Heart right ventricle (tissue), 16 donors: ENCODE measurements around the gene AURKAIP1. TPM values are rescaled to one million over a fixed set of nuclear protein-coding genes. Genes with fewer than 3 reads are reported as not detected.

Source experiments
- ATAC-seq, 8 donors: fragments of 200-7000 bp; cut with Tn5 transposase; one replicate each; pipeline ENCODE4 v1.9.1; 2020; ENCODE audit warnings: mild to moderate bottlenecking in 8 of 8, moderate library complexity in 8 of 8, moderate number of reproducible peaks in 1 of 8
- DNase-seq, 2 donors: peaks; one replicate each; pipeline ENCODE4 v3.0.0-alpha.2; 2020
- H3K27ac ChIP-seq, 10 donors: fragments of 200-600 bp; sonication (generic) in 2 of 10; one replicate each; pipeline versions ENCODE4 v1.5.0 to v1.8.0; 2020 to 2022; ENCODE audit warnings: mild to moderate bottlenecking in 3 of 10
- H3K27me3 ChIP-seq, 7 donors: fragments of 200-600 bp; one replicate each; pipeline ENCODE4 v1.8.0; 2021 to 2022; ENCODE audit warnings: mild to moderate bottlenecking in 2 of 7
- H3K36me3 ChIP-seq, 9 donors: fragments of 200-600 bp; sonication (generic) in 1 of 9; one replicate each; pipeline versions ENCODE4 v1.5.0 to v1.8.0; 2020 to 2022; ENCODE audit warnings: mild to moderate bottlenecking in 2 of 9
- H3K4me1 ChIP-seq, 9 donors: fragments of 200-600 bp; sonication (generic) in 1 of 9; one replicate each; pipeline versions ENCODE4 v1.5.0 to v1.8.0; 2020 to 2022; ENCODE audit warnings: mild to moderate bottlenecking in 4 of 9
- H3K4me3 ChIP-seq, 10 donors: fragments of 200-600 bp; sonication (generic) in 2 of 10; one replicate each; pipeline versions ENCODE4 v1.5.0 to v1.8.0; 2020 to 2022; ENCODE audit warnings: mild to moderate bottlenecking in 7 of 10, moderate library complexity in 2 of 10
- H3K9me3 ChIP-seq, 11 donors: fragments of 200-600 bp in 10 of 11; sonication (generic) in 2 of 11; one replicate each; pipeline versions ENCODE4 v1.5.0 to v1.8.0; 2013 to 2022; ENCODE audit warnings: mild to moderate bottlenecking in 2 of 11, control low read depth in 1 of 11, moderate library complexity in 1 of 11
- WGBS, 2 donors: extraction: QIAGEN DNeasy Blood & Tissue Kit; methylation state at CpG; one replicate each; pipeline ENCODE4 v1.1.7; 2013; ENCODE audit warnings: inconsistent platforms in 1 of 2; 5-methylcytosine and 5-hydroxymethylcytosine counted together
- intact Hi-C, 10 donors: fragments of 100-400 bp; cut with DNase I; formaldehyde crosslinking; loops; one replicate each; pipeline versions ENCODE4 v1.11.1 to v1.14.2; 2022
- polyA plus RNA-seq, 2 donors: library from polyadenylated mRNA; stranded (reverse); fragments of 200-250 nt; gene quantifications; one replicate each; pipeline ENCODE4 v1.2.3, GENCODE V29; 2013
- total RNA-seq, 10 donors: library from RNA; stranded (reverse); fragmentation: NEBNext Ultra II Directional in 3 of 10; extraction: Animal tissue kit (Norgen Biotek cat#: 25700) in 3 of 10; gene quantifications; one replicate each; pipeline versions ENCODE4 v1.2.1 to v1.2.4, GENCODE V29; 2021 to 2023
- TF ChIP-seq, protein P1 (sequence below), 9 donors: fragments of 200-600 bp; sonication (generic) in 2 of 9; IDR thresholded peaks; one replicate each; pipeline versions ENCODE4 v1.5.0 to v1.8.0; 2021 to 2022; ENCODE audit warnings: antibody characterized with exemption in 9 of 9, mild to moderate bottlenecking in 5 of 9, moderate library complexity in 1 of 9
- donor health status: Arrhythmogenic right ventricular cardiomyopathy.
- donor health status: ischemic (EF 13 %, LVEDD 7.1; RV severe dilation, severe dysfunction).
- donor health status: healthy with polysubstance abuse.
- donor health status: DM: no; HTN: yes; CAD: no.
- donor health status: DM: no; HTN: no; CAD: no.
- donor health status: ischemic (EF 25% LVEDD 6.9; RV normal size, moderate dysfunction).
- donor health status: ischemic (EF 25% LVEDD 5.7; RV mildly dilated, moderate dysfunction).
- donor health status: healthy.
- donor health status: DM: yes; HTN: yes; CAD: no.
- donor health status: Ischemic cardiomyopathy.
- donor health status: ischemic (EF 35%, LVEDD 5.7; RV mildly dilated, moderate dysfunction).
- donor health status: nonischemic (EF 11% LVEDD 7.7; RV severe dilation, severe dysfunction).
- donor health status: DM: yes; HTN: yes; CAD: no.
- donor health status: PGD.
- donor health status: ischemic (EF 29% LVEDD 5.4; RV normal size, mild dysfunction).
- donor health status: nonischemic (EF 23%, LVEDD 6.1; RV moderate dilation, normal function).

The AURKAIP1 gene
- total and polyA plus RNA-seq, 12 donors = 176 to 528 (median 196) TPM

DNA sequence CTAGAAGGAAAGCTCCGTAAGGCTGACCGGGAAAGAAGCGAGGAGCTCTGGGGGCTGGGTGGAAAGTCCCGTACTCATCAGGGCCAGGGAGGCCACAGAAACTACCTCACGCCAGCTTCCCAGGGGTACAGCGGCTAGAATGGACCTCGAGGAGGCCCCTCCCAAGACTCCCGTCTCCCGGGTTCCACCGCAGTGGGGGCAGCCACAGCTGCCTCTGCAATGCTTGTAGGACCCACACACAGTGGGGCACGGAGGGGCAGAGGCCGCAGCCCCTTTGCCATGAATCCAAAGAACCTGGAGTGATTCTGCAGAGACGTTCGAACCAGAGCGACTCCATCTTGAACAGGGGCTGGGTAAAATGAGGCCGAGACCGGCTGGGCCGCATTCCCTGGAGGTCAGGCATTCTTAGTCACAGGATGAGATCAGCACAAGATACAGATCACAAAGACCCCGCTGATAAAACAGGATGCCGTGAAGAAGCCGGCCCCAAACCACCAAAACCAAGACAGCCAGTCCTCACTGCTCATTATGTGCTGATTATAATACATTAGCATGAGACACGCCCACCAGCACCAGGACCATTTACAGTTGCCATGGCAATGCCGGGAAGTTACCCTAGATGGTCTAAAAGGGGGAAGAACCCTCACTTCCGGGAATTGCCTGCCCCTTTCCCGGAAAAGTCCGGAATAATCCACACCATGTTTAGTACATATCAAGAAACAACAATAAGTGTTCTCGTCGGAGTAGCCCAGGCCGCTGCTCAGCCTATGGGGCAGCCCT is 47.6 kb upstream of the AURKAIP1 start:
- H3K27me3 ChIP-seq = peaks cover 0 to 33% (median 11%) of the 10 kb centered on the region in 7 donors
- intact Hi-C loops = no loop called here
- no peaks in the 10 kb centered on the region for H3K36me3 ChIP-seq
- peaks cover 0 to 23% (median 8%) of the 10 kb centered on the region in 9 donors for H3K4me1 ChIP-seq
- 54 to 56% methylated on average over 29 of the region's 29 CpGs for WGBS, 2 donors
- ATAC-seq = no peak
- DNase-seq = peak in 1 of 2 donors; percentile 17
- H3K4me3 ChIP-seq = no peak overlapping the region
- no peaks in the 10 kb centered on the region for H3K9me3 ChIP-seq
- TF ChIP-seq, protein P1, sequence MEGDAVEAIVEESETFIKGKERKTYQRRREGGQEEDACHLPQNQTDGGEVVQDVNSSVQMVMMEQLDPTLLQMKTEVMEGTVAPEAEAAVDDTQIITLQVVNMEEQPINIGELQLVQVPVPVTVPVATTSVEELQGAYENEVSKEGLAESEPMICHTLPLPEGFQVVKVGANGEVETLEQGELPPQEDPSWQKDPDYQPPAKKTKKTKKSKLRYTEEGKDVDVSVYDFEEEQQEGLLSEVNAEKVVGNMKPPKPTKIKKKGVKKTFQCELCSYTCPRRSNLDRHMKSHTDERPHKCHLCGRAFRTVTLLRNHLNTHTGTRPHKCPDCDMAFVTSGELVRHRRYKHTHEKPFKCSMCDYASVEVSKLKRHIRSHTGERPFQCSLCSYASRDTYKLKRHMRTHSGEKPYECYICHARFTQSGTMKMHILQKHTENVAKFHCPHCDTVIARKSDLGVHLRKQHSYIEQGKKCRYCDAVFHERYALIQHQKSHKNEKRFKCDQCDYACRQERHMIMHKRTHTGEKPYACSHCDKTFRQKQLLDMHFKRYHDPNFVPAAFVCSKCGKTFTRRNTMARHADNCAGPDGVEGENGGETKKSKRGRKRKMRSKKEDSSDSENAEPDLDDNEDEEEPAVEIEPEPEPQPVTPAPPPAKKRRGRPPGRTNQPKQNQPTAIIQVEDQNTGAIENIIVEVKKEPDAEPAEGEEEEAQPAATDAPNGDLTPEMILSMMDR (IDR thresholded peaks at IDR 0.05) = no peak
- peak overlapping the region in 2 of 10 donors; percentile 3 to 34 for H3K27ac ChIP-seq

- no peak overlapping the region for H3K27ac ChIP-seq
- 84 to 88% methylated on average over 7 of the region's 7 CpGs for WGBS, 2 donors
- no peak for ATAC-seq
Observed at GRCh38 chr1:1421907-1422464, 47.0 kb upstream of the AURKAIP1 start.

GRCh38 chr1:1421147-1421906 is 46.3 kb upstream of the AURKAIP1 start, which contains the start of gene ANKRD65:
ANKRD65 (minus strand) TSS chr1:1421276; CDS start chr1:1421005, 271 bp downstream.
- DNase-seq (no peak), ATAC-seq (no peak)
- peak within 1 kb of the TSS in 2 of 10 donors; percentile 34 to 49 for H3K27ac ChIP-seq
- no peaks in the 10 kb centered on the region for H3K36me3 ChIP-seq
- H3K9me3 ChIP-seq = no peaks in the 10 kb centered on the region
- H3K27me3 ChIP-seq = peaks cover 0 to 27% (median 7%) of the 10 kb centered on the region in 7 donors
- H3K4me1 ChIP-seq = peaks cover 0 to 23% (median 8%) of the 10 kb centered on the region in 9 donors
- intact Hi-C loops = no loop called here
- TF ChIP-seq, protein P1 (IDR thresholded peaks at IDR 0.05) = no peak
- 83 to 86% methylated on average over 18 of the region's 18 CpGs for WGBS, 2 donors
- H3K4me3 ChIP-seq = peak within 1 kb of the TSS in 9 of 10 donors; percentile 22 to 51 (median 35)

More at GRCh38 chr1:1421907-1422464, 47.0 kb upstream of the AURKAIP1 start:
- H3K27me3 ChIP-seq = peaks cover 0 to 33% (median 11%) of the 10 kb centered on the region in 7 donors
- intact Hi-C loops = no loop called here
- no peaks in the 10 kb centered on the region for H3K9me3 ChIP-seq
- DNase-seq = no peak
- peaks cover 0 to 23% (median 8%) of the 10 kb centered on the region in 9 donors for H3K4me1 ChIP-seq
- TF ChIP-seq, protein P1 (IDR thresholded peaks at IDR 0.05) = no peak
- no peak overlapping the region for H3K4me3 ChIP-seq
- H3K36me3 ChIP-seq = no peaks in the 10 kb centered on the region

GRCh38 chr1:1420654-1421141 is 45.7 kb upstream of the AURKAIP1 start:
- TF ChIP-seq, protein P1 (IDR thresholded peaks at IDR 0.05) = no peak
- 68 to 83% methylated on average over 8 to 12 of the region's 12 CpGs for WGBS, 2 donors
- Histone ChIP-seq H3K27ac (peak overlapping the region in 2 of 10 donors; percentile 34 to 49), H3K9me3 (no peaks in the 10 kb centered on the region), H3K27me3 (peaks cover 0 to 21% (median 2%) of the 10 kb centered on the region in 7 donors), H3K4me1 (peaks cover 0 to 23% (median 8%) of the 10 kb centered on the region in 9 donors), H3K4me3 (peak overlapping the region in 9 of 10 donors; percentile 22 to 51 (median 35)), H3K36me3 (no peaks in the 10 kb centered on the region)
- ATAC-seq (peak in 2 of 8 donors; percentile 15 to 24), DNase-seq (no peak)
- intact Hi-C loops = loop anchor here in 1 of 10 donors (1.0 kb wide), 1 partner anchor 49 kb away; no protein-coding TSS in a partner anchor
